ENCODE data around the gene STX5.
A peak's percentile ranks its signal among the peaks of the same experiment; 100 is the strongest.
"Not testable (repeated sequence)": the region's sequence is repeated elsewhere in the genome, so short reads cannot be mapped to it uniquely, and the experiment has no call there.

The STX5 gene

DNA sequence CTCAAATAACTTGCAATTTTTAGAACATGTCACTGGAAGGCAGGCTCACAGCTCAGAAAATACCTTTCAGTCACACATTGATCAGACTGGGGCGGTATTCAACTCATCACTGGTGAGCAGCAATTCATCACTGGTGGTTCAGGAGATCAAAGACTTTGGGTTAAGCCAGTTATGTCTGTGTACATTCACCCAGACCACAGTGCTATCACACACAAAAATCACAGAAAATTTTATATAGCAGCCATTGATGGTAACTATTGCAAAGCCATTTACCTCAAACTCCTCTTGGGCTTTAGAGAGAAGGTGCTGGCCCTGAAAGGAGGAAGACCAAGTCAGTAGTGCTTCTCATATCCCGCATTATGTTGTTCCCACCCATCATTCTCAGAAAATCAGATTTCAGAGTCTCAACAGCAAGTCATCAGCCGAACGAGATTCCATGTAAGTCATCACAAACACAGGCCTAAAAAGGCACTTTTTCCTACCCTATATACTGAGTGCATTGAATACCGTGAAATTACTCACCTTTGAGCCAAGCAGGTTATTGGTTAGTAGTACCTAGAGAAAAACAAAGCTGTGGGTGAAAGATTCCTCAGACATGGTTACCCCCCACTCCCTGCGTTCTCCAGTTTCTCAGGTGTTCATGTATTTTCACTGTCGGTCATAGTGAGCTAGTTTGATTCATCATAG is 21.6 kb upstream of the STX5 start:
- Histone ChIP-seq H3K36me3 (ENCODE audit: insufficient read depth, low read depth, low read length) (peaks cover 42% of the 10 kb centered on the region), H3K9ac (ENCODE audit: low read depth, low read length) (peak overlapping the region; percentile 100), H3K27me3 (ENCODE audit: insufficient read depth, low read length) (no peaks in the 10 kb centered on the region), H3K4me3 (ENCODE audit: low read length) (peak overlapping the region; percentile 91), H3K9me3 (ENCODE audit: insufficient read depth, low read depth, low read length) (peaks cover 8% of the 10 kb centered on the region; the same call in 1 of the 2 replicates), H3K4me1 (ENCODE audit: insufficient read depth, low read length) (no peaks in the 10 kb centered on the region), H3K27ac (ENCODE audit: low read length) (no peak overlapping the region)

DNA sequence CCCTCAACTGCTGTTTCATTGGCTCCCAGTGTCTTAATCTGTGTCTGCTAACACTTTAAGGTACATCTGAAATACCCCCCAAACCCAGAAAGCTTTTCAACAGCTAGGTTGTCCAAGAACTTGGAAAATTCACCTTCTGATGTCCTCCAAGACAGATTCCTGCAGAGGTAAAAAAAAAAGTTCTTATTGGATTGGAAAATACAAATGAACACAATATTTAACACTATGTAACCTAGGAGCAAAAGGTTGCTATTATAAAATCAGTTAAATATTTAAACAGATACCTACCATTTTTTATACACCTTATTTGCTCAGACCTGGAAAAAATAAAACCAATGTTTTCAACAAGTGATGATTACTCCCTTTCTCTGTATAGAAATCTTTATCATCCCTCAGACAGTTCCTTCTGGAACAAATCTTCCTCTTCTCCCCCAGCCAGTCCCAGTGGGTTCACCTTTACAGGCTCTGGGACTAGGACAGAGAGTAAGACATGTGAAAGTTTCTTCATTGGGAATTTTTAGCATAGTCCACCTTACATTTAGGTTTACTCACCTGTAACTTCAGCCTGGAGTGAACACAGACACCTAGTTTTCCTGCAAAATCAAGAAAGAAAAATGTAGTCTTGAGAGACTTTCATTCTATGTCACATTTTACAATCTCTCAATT is 20.8 kb upstream of the STX5 start:
- Histone ChIP-seq H3K27me3 (ENCODE audit: insufficient read depth, low read length) (no peaks in the 10 kb centered on the region), H3K4me1 (ENCODE audit: insufficient read depth, low read length) (no peaks in the 10 kb centered on the region), H3K9ac (ENCODE audit: low read depth, low read length) (peak overlapping the region; percentile 100), H3K9me3 (ENCODE audit: insufficient read depth, low read depth, low read length) (peaks cover 8% of the 10 kb centered on the region; the same call in 1 of the 2 replicates), H3K4me3 (ENCODE audit: low read length) (peak overlapping the region; percentile 91), H3K36me3 (ENCODE audit: insufficient read depth, low read depth, low read length) (peaks cover 42% of the 10 kb centered on the region), H3K27ac (ENCODE audit: low read length) (no peak overlapping the region)

- Histone ChIP-seq H3K9ac (ENCODE audit: low read depth, low read length) (peak overlapping the region; percentile 100; the same call in 1 of the 2 replicates), H3K9me3 (ENCODE audit: insufficient read depth, low read depth, low read length) (peaks cover 8% of the 10 kb centered on the region; the same call in 1 of the 2 replicates), H3K4me1 (ENCODE audit: insufficient read depth, low read length) (no peaks in the 10 kb centered on the region), H3K27ac (ENCODE audit: low read length) (no peak overlapping the region), H3K4me3 (ENCODE audit: low read length) (peak overlapping the region; percentile 91), H3K27me3 (ENCODE audit: insufficient read depth, low read length) (no peaks in the 10 kb centered on the region), H3K36me3 (ENCODE audit: insufficient read depth, low read depth, low read length) (peaks cover 42% of the 10 kb centered on the region)
Measured at GRCh38 chr11:62851807-62852522, 20.1 kb upstream of the STX5 start.

DNA sequence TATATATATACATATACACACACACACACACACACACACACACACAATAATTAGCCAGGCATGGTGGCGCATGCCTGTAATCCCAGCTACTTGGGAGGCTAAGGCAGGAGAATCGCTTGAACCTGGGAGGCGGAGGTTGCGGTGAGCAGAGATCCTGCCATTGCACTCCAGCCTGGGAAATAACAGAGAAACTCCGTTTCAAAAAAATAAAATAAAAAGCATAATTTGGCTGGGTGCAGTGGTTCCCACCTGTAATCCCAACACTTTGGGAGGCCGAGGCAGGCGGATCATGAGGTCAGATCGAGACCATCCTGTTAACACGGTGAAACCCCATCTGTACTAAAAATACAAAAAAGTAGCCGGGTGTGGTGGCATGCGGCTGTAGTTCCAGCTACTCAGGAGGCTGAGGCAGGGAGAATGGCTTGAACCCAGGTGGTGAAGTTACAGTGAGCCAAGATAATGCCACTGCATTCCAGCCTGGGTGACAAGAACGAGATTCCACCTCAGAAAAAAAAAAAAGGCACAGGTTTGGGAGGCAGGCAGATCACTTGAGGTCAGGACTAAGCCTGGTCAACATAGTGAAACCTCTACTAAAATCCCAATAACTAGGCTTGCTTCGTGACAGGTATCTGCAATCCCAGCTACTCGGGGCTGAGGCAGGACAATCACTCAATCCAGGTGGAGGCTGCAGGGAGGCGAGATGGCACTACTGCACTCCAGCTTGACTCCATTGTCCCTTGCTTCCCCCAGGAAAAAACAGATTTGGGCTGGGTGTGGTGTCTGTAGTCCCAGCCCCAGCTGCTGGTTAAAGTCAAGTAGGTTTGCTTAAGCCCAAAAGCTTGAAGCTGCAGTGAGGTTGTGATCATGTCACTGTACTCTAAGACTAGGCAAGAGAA is 19.3 kb upstream of the STX5 start:
- H3K4me1 ChIP-seq (ENCODE audit: insufficient read depth, low read length), result no peaks in the 10 kb centered on the region
- H3K27ac ChIP-seq (ENCODE audit: low read length), result no peak overlapping the region
- peaks cover 8% of the 10 kb centered on the region; the same call in 1 of the 2 replicates for H3K9me3 ChIP-seq (ENCODE audit: insufficient read depth, low read depth, low read length)
- peaks cover 42% of the 10 kb centered on the region for H3K36me3 ChIP-seq (ENCODE audit: insufficient read depth, low read depth, low read length)
- H3K4me3 ChIP-seq (ENCODE audit: low read length), result peak overlapping the region; percentile 91; the same call in 1 of the 2 replicates
- no peaks in the 10 kb centered on the region for H3K27me3 ChIP-seq (ENCODE audit: insufficient read depth, low read length)
- H3K9ac ChIP-seq (ENCODE audit: low read depth, low read length), result no peak overlapping the region

GRCh38 chr11:62847767-62848314 is 16.0 kb upstream of the STX5 start:
- Histone ChIP-seq H3K9ac (ENCODE audit: low read depth, low read length) (no peak overlapping the region), H3K27ac (ENCODE audit: low read length) (no peak overlapping the region), H3K4me1 (ENCODE audit: insufficient read depth, low read length) (no peaks in the 10 kb centered on the region), H3K4me3 (ENCODE audit: low read length) (no peak overlapping the region), H3K9me3 (ENCODE audit: insufficient read depth, low read depth, low read length) (no peaks in the 10 kb centered on the region), H3K27me3 (ENCODE audit: insufficient read depth, low read length) (no peaks in the 10 kb centered on the region), H3K36me3 (ENCODE audit: insufficient read depth, low read depth, low read length) (peaks cover 15% of the 10 kb centered on the region)

DNA sequence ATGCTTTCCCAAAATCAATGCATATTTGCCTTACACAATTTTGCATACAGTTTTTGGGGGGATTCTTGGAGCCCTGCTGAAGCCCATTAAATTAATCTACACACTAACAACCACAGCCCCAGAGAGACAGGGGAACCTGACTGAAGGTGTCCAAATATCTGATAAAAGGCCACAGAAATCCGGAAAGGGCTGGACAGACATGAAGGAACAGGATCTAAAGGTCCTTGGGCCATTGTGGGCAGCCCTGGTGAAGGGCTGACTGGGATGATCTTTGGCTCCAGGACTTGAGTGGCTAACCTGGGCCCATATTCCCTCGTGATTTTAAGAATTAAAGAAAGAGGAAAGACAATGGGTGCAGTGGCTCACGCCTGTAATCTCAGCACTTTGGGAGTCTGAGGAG is 14.3 kb upstream of the STX5 start:
- Histone ChIP-seq H3K4me1 (ENCODE audit: insufficient read depth, low read length) (no peaks in the 10 kb centered on the region), H3K27ac (ENCODE audit: low read length) (no peak overlapping the region), H3K27me3 (ENCODE audit: insufficient read depth, low read length) (no peaks in the 10 kb centered on the region), H3K9me3 (ENCODE audit: insufficient read depth, low read depth, low read length) (no peaks in the 10 kb centered on the region), H3K4me3 (ENCODE audit: low read length) (no peak overlapping the region), H3K9ac (ENCODE audit: low read depth, low read length) (no peak overlapping the region), H3K36me3 (ENCODE audit: insufficient read depth, low read depth, low read length) (no peaks in the 10 kb centered on the region)

DNA sequence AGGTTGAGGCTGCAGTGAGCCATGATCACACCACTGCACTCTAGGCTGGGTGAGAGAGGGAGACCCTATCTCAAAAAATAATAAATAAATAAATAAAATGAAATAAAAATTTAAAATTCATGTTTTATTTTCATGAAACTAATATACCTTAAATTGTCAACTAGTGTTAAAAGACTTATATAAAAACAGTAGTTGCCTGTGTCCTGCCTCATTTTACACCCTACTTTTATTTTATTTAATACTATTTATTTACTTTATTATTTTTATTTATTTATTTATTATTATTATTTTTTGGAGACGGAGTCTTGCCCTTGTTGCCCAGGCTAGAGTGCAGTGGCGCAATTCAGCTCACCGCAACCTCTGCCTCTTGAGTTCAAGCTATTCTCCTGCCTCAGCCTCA is 12.3 kb upstream of the STX5 start:
- H3K4me3 ChIP-seq (ENCODE audit: low read length), result no peak overlapping the region
- no peaks in the 10 kb centered on the region for H3K36me3 ChIP-seq (ENCODE audit: insufficient read depth, low read depth, low read length)
- H3K27ac ChIP-seq (ENCODE audit: low read length), result no peak overlapping the region
- no peak overlapping the region for H3K9ac ChIP-seq (ENCODE audit: low read depth, low read length)
- H3K9me3 ChIP-seq (ENCODE audit: insufficient read depth, low read depth, low read length), result no peaks in the 10 kb centered on the region
- no peaks in the 10 kb centered on the region for H3K27me3 ChIP-seq (ENCODE audit: insufficient read depth, low read length)
- no peaks in the 10 kb centered on the region for H3K4me1 ChIP-seq (ENCODE audit: insufficient read depth, low read length)

- Histone ChIP-seq H3K4me3 (ENCODE audit: low read length) (no peak overlapping the region), H3K27ac (ENCODE audit: low read length) (no peak overlapping the region), H3K9ac (ENCODE audit: low read depth, low read length) (no peak overlapping the region), H3K4me1 (ENCODE audit: insufficient read depth, low read length) (no peaks in the 10 kb centered on the region), H3K36me3 (ENCODE audit: insufficient read depth, low read depth, low read length) (no peaks in the 10 kb centered on the region), H3K9me3 (ENCODE audit: insufficient read depth, low read depth, low read length) (no peaks in the 10 kb centered on the region), H3K27me3 (ENCODE audit: insufficient read depth, low read length) (no peaks in the 10 kb centered on the region)
Measured at GRCh38 chr11:62843466-62843865, 11.6 kb upstream of the STX5 start.

DNA sequence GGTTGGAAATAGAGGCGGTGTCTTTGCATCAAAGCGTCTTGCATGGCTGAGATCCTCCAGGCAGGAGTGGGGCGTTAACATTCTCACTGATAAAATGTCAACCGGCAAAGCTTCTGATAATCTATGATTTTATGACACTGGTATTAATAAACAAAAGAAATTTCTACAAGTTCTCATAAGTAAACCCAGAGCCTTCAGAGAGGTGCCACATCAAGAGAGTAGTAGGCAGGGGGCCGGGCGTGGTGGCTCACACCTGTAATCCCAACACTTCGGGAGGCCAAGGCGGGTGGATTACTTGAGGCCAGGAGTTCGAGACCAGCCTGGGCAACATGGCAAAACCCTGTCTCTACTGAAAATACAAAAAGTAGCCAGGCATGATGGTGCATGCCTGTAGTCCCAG is 11.0 kb upstream of the STX5 start:
- peak overlapping the region; percentile 88 for H3K9ac ChIP-seq (ENCODE audit: low read depth, low read length)
- not testable (repeated sequence) for H3K27ac ChIP-seq (ENCODE audit: low read length)

GRCh38 chr11:62842171-62842741 is 10.4 kb upstream of the STX5 start:
- H3K27ac ChIP-seq (ENCODE audit: low read length), result peak overlapping the region; percentile 87

More for the DNA sequence above, 11.0 kb upstream of the STX5 start:
- H3K4me3 ChIP-seq (ENCODE audit: low read length), result peak overlapping the region; percentile 72
- H3K27me3 ChIP-seq (ENCODE audit: insufficient read depth, low read length); H3K9me3 ChIP-seq (ENCODE audit: insufficient read depth, low read depth, low read length); H3K4me1 ChIP-seq (ENCODE audit: insufficient read depth, low read length); H3K36me3 ChIP-seq (ENCODE audit: insufficient read depth, low read depth, low read length): not testable (repeated sequence)

More at GRCh38 chr11:62842171-62842741, 10.4 kb upstream of the STX5 start:
- H3K4me1 ChIP-seq (ENCODE audit: insufficient read depth, low read length), result no peaks in the 10 kb centered on the region
- no peaks in the 10 kb centered on the region for H3K27me3 ChIP-seq (ENCODE audit: insufficient read depth, low read length)
- peak overlapping the region; percentile 72 for H3K4me3 ChIP-seq (ENCODE audit: low read length)
- H3K9ac ChIP-seq (ENCODE audit: low read depth, low read length), result peak overlapping the region; percentile 88
- H3K9me3 ChIP-seq (ENCODE audit: insufficient read depth, low read depth, low read length), result no peaks in the 10 kb centered on the region
- peaks cover 7% of the 10 kb centered on the region; the same call in 1 of the 2 replicates for H3K36me3 ChIP-seq (ENCODE audit: insufficient read depth, low read depth, low read length)
